Erythroblast (primary cell): ENCODE measurements around the gene PTEN.
"Not testable (repeated sequence)": the region's sequence is repeated elsewhere in the genome, so short reads cannot be mapped to it uniquely, and the experiment has no call there.

Source experiments
- DNase-seq, 2 experiments: peaks; one replicate each; lab custom pipeline; 2025; lab: John Stamatoyannopoulos, UW
- GATA1 ChIP-seq: IDR thresholded peaks from 2 replicates; pipeline ENCODE4 v1.6.1; 2011; ENCODE audit warnings: low read depth, mild to moderate bottlenecking, control low read depth, low read length, moderate library complexity
- POLR2A ChIP-seq: IDR thresholded peaks from 2 replicates; pipeline ENCODE4 v1.6.1; 2011; ENCODE audit warnings: mild to moderate bottlenecking, low read length

PTEN gene

DNA sequence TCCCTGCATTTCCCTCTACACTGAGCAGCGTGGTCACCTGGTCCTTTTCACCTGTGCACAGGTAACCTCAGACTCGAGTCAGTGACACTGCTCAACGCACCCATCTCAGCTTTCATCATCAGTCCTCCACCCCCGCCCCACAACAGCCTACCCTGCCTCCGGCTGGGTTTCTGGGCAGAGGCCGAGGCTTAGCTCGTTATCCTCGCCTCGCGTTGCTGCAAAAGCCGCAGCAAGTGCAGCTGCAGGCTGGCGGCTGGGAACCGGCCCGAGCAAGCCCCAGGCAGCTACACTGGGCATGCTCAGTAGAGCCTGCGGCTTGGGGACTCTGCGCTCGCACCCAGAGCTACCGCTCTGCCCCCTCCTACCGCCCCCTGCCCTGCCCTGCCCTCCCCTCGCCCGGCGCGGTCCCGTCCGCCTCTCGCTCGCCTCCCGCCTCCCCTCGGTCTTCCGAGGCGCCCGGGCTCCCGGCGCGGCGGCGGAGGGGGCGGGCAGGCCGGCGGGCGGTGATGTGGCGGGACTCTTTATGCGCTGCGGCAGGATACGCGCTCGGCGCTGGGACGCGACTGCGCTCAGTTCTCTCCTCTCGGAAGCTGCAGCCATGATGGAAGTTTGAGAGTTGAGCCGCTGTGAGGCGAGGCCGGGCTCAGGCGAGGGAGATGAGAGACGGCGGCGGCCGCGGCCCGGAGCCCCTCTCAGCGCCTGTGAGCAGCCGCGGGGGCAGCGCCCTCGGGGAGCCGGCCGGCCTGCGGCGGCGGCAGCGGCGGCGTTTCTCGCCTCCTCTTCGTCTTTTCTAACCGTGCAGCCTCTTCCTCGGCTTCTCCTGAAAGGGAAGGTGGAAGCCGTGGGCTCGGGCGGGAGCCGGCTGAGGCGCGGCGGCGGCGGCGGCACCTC lies at the start of gene PTEN, which contains the start of gene KLLN:
PTEN (plus strand) TSS at position 573 of the 891 bp plus-strand sequence. CDS start 845 bp downstream, outside the sequence.
KLLN (minus strand) TSS at position 481 of the 891 bp plus-strand sequence. CDS start 1,046 bp downstream, outside the sequence.
- peak; percentile 94 to 95 for DNase-seq
- TF ChIP-seq GATA1 (no peak), POLR2A (peak; percentile 78)

DNA sequence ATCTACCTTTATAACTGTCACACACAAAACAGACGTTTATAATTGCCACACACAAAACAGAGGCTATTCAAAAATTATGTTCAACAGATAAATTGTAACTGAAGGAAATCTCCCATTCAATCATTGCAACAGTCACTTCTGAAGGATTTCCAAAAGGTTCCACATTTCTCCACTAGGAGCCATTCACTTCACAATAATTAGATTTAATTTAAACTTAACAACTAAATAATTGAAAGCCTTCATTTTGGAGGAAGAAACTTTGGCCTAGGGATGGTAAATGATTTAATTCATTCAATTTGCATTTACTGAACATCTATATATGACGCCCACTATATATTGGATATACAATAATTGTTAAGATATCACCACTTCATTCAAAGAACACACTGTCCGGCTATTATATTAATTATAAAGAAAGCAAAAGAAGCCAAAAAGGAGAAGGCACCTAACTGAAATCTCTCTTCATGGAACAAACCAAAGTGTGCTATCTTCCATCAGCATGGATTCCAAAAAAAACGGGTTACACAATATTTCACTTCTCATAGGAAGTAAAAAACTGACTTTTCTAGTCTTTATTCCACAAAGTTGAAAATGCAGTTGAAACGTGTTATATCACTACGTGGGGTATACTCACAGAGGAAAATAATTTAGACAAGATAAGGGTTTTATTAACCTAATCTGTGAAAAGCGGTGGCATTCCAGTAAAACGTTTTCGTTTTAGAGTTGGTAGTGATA lies 47.1 kb upstream of the PTEN start:
- TF ChIP-seq POLR2A (no peak), GATA1 (no peak)
- DNase-seq, result peak in 1 of 2 experiments; percentile 17

DNA sequence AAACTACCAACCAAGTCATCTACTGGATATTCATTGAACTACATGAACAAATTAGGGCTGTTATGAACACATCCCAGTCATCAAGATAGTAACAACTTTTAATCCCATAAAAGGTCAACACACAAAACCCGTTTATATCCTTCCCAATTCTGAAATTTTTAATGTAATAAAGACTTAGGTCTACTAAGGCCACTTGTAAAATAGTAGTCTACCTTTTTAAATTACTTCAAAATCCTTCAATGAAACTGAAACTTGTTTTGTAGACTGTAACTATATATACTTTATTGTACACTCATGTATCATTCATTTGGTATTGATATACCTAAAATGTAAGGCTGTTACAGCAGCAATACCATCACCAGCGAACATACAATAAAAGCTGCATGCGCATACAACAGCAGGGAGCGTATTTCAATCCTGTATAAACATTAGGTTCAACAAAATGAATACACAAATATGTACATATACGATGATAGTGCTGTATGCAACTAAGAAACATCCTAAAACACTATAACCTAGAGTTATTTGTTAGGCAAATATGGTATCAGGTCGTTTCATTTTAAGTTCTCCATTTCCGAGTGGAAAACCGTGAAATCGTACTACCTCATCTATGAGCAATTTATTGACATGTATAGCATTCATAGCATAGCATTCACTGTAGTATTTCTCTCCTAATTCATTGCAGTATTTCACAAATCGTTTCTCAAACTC lies 46.4 kb upstream of the PTEN start:
- peak; percentile 50 to 63 for DNase-seq

DNA sequence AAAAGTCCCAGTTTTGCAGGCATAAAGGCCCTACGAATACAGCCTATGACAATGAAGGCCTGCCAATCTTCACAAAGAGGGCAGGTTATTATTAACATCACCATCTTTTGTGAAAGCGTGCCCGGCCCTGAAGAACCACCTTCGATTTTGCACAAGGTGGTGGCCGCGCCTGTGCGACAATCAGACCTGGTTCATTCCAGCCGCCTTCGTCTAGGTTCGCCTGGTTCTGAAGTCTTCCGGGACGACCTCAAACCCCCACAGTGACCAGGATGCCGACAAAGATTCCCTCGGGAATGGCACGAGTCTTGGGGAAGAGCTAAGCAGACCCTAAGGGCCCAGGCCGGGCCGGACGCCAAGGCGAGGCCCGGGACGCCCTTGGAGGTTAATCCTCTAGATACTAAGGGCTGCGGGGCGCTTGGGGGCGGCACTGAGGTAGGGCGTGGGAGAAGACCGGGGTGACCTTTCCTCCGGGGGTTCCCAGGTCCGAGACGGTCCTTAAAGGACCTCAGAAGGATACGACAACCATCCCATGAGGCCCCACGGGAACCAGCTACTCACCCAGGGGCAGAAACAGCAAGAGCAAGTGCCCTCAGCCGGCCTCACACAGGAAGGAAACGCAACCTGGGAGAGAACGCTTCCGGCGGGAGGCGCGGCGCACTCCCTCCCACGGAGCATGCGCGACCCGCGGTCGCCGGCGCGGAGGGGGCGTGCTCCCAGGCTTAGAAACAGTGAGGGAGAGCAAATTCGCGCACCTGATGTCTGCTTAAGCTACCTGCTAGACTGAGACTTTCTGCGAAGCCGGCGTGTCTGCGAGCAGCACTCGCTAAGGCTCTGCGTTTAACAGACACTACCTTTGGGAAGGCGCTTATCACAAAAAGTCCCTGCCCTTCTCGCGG lies 45.6 kb upstream of the PTEN start, which contains the start of gene ATAD1:
ATAD1 (minus strand) TSS at position 618 of the 896 bp plus-strand sequence. CDS start 3,627 bp downstream, outside the sequence.
- peak; percentile 89 for TF ChIP-seq POLR2A
- TF ChIP-seq GATA1, result no peak
- DNase-seq, result peak; percentile 87 to 91

More for the DNA sequence above, 46.4 kb upstream of the PTEN start:
- TF ChIP-seq GATA1, result no peak
- TF ChIP-seq POLR2A, result no peak

DNA sequence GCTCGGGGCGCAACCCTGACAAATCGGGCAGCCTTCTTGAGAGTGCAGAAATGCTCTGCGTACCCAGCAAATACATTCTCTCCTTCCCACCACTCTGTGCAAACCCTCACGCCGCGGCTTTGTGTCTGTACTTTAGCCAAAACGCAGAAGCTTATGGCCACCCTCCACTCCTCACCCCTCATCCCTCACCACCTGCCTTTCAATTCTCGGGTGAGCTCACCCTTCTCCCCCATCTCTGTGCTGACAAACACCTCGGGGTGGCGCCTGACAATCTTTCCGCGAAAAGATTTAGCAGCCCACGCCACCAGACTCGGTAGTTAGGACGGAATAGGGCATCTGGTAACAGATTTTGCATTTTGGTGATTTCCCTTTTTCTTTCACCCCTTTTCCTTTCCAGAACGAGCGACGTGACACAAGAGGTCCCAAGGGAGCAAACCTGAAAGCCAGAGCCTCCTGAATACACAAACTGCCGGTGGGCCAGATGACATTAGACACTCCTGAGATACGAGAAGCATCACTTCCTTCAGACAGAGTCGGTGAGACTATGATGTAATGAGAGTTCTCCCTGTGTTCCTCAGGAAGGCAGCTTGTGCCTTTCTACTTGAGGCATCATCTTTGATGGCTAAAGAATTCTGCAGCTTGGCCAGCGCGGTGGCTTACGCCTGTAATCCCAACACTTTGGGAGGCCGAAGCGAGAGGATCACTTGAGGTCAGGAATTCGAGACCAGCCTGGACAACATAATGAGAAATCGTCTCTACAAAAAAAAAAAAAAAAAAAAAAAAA lies 44.7 kb upstream of the PTEN start:
- TF ChIP-seq GATA1, result no peak
- no peak for TF ChIP-seq POLR2A
- peak in 1 of 2 experiments; percentile 22 for DNase-seq

DNA sequence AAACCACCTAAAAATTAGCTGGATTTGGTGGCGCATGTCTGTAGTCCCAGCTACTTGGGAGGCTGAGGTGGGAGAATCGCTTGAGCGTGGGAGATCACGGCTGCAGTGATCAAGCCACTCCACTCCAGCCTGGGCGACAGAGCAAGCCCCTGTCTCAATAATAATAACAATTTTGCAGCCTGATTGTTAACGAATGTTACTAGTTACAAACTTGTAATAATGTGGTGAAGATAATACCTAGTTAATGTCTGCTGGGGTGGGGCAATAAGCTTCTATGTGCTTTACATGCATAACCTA lies 44.2 kb upstream of the PTEN start:
- no peak for DNase-seq
- no peak for TF ChIP-seq GATA1
- TF ChIP-seq POLR2A, result no peak

DNA sequence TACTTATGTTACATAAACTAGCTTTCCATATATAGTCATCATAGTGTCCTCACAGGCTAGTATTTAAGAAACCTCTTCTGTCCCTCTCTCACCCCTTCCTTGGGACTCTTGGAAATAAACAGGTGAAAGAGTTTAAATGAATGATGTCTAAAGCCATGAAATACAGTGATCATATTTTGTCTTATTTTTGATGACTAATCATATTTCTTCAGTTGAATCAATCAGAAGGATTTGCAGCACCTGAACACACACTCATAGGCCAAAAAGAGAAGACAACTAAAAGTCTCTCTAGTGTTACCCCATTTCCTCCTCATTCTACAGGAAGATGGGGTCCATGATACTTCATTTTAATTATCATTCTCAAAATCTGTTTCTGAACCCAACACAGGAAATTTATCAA lies 36.8 kb upstream of the PTEN start:
- no peak for DNase-seq
- TF ChIP-seq POLR2A, result no peak
- TF ChIP-seq GATA1, result no peak

DNA sequence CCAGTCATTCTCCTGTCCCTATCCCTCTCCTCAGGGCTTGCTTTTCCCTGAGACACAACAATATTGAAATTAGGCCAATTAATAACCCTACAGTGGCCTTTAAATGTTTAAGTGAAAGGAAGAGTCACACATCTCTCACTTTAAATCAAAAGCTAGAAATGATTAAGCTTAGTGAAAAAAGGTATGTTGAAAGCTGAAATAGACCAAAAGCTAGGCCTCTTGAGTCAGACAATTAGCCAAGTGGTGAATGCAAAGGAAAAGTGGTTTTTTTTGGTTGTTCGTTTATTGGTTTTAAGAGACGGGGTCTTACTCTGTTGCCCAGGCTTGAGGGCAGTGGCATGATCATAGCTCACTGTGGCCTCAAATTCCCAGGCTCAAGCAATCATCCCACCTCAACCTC lies 35.7 kb upstream of the PTEN start:
- TF ChIP-seq POLR2A (no peak), GATA1 (no peak)
- DNase-seq, result no peak

DNA sequence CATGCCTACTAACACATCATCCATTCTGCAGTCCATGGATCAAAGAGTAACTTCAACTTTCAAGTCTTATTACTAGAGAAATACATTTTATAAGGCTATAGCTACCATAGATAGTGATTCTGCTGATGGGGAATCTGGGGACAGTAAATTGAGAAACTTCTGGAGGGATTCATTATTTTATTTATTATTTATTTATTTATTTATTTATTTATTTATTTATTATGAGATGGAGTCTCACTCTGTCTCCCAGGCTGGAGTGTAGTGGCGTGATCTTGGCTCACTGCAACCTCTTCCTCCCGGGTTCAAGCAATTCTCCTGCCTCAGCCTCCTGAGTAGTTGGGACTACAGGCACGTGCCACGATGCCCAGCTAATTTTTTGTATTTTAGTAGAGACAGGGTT lies 34.4 kb upstream of the PTEN start:
- not testable (repeated sequence) for DNase-seq

DNA sequence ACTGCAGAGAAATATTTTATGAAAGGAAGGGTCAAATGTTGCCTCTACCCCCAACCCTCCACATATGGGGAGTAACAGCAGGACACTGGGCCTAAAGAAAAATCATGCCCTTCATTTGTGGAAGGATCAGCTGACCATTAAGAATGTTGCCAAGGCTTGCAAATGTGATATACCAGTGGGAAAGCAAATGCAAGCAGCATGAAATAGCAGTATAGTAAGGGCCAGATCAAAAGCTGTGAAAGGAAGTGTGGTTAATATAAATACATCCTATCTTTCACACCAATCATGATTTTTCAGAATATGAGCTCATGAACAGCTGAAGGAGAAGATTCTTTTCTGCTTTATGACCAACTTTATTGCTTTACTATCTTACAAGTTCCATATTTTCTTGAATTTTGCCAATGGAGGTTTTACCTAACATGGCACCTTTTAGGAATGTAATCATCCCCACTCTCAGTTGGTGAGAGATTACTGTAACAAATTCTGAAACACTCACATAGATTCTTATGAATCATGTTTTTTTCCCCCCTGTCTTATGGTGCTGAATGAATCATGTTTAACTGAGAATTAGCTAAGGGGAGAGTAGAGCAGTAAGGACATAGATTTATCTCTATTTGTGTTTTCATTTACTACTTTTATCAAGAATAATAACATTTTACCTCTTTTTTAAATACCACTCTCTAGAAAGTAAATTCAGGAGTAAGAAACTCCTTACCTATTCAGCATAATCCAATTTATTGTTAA lies 33.3 kb upstream of the PTEN start:
- no peak for DNase-seq
- TF ChIP-seq POLR2A (no peak), GATA1 (no peak)

DNA sequence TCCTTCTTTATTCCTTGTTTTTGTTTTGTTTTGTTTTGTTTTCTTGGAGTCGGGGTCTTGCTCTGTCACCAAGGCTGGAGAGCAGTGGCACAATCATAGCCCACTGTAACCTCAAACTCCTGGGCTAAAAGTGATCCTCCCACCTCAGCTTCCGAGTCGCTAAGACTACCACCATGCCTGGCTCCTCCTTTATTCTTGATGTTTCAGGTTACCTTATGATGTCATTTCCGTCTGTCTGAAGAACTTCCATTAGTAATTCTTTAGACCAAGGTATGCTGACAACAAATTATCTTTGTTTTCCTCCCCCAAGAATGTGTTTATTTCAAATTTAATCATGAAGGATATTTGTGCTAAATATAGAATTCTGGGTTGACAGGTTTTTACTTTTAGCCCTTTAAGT lies 27.3 kb upstream of the PTEN start:
- TF ChIP-seq GATA1 (no peak), POLR2A (no peak)
- DNase-seq, result no peak

DNA sequence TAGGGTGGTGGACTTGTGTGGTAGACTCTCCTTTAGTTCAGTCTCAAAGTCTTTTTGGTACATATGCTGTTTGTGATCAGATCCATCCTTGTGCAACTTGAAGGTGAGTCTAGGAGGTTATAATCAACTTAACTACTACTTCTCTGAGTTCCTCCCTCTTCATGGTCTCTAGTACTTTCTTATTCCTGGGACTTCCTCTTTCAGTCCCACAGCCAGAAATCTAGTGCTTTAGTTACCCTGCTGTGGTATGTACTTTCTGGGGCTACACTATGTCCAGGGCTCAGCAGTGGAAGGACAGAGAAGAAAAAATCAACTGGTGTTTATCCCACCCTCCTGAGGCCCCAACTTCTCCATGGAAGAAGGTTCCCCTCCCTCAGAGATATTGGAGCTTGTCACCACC lies 26.0 kb upstream of the PTEN start:
- no peak for TF ChIP-seq POLR2A
- TF ChIP-seq GATA1, result no peak
- no peak for DNase-seq
